Stomach (tissue), 4 donors: Measurements from ENCODE around the gene BACE2.

Source experiments
- EP300 ChIP-seq: sonication (generic); formaldehyde crosslinking; IDR thresholded peaks from one replicate; pipeline ENCODE4 v1.6.1; 2017; ENCODE audit warnings: antibody characterized with exemption
- POLR2A ChIP-seq, 4 donors: fragments of 450-650 bp; IDR thresholded peaks; one replicate each; pipeline ENCODE4 v1.6.1; 2016; ENCODE audit warnings: antibody characterized with exemption in 4 of 4, control low read depth in 2 of 4, mild to moderate bottlenecking in 1 of 4, moderate library complexity in 1 of 4
- POLR2AphosphoS5 ChIP-seq, 3 donors: sonication (generic); formaldehyde crosslinking; IDR thresholded peaks; one replicate each; pipeline ENCODE4 v1.6.1; 2016; ENCODE audit warnings: antibody characterized with exemption in 3 of 3
- TF ChIP-seq, protein P1 (sequence below), 7 experiments: fragments of 450-650 bp in 4 of 7; fragments of 200-600 bp in 3 of 7; sonication (generic) in 3 of 7; IDR thresholded peaks; one replicate each; pipeline ENCODE4 v1.5.1; 2016 to 2019; ENCODE audit warnings: antibody characterized with exemption in 7 of 7, control low read depth in 2 of 7, mild to moderate bottlenecking in 1 of 7

DNA sequence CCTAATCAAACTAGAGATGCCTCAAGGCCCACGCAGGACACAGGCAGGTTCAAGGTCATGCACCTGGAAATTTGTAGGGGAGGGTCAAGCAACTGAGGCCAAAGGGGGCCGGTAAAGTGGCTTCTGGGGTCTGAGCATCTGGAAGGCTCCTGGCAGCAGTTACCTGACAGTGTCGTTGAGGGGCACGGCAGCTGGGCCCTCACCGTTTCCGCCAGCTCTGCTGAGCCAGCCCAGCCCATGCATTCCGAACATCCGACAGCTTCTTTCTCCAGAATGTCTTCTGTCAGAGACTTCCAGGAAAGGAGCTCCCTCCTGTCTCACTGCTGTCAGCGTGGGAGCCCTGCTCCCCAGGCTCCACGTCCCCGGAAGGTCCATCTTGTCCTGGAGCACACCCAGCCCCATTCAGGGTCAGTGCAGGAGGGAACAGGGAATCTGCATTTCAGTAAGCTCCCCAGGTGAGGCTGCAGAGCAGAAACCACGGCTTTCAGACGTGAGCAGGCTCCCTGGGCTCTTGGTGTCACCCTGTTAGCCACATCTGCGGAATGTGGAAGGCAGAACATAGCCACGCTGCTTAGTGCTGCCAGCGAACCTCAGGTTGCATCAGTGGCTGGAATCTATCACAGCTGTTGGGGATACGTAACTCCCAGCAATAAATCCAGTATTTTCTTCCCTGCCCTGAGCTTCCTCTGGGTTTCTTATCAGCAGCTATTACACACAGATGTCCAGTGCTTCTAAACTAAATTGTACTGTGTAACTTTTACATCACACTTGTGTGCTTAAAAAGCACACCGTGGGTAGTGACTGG, 112.4 kb downstream of the BACE2 start:
- TF ChIP-seq, protein P1, sequence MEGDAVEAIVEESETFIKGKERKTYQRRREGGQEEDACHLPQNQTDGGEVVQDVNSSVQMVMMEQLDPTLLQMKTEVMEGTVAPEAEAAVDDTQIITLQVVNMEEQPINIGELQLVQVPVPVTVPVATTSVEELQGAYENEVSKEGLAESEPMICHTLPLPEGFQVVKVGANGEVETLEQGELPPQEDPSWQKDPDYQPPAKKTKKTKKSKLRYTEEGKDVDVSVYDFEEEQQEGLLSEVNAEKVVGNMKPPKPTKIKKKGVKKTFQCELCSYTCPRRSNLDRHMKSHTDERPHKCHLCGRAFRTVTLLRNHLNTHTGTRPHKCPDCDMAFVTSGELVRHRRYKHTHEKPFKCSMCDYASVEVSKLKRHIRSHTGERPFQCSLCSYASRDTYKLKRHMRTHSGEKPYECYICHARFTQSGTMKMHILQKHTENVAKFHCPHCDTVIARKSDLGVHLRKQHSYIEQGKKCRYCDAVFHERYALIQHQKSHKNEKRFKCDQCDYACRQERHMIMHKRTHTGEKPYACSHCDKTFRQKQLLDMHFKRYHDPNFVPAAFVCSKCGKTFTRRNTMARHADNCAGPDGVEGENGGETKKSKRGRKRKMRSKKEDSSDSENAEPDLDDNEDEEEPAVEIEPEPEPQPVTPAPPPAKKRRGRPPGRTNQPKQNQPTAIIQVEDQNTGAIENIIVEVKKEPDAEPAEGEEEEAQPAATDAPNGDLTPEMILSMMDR (IDR thresholded peaks at IDR 0.05): no peak
- TF ChIP-seq EP300: no peak
- no peak for TF ChIP-seq POLR2A (IDR thresholded peaks at IDR 0.05)
- TF ChIP-seq POLR2AphosphoS5 (IDR thresholded peaks at IDR 0.05): no peak
